Measurements from ENCODE around the gene SNX8. TPM values are rescaled to one million over a fixed set of nuclear protein-coding genes. Genes with fewer than 3 reads are reported as not detected.
A peak's percentile ranks its signal among the peaks of the same experiment; 100 is the strongest.

Gene SNX8
- total RNA-seq, 1 experiment from 2014 or later = 40.6 TPM

- no peaks in the 10 kb centered on the region for H3K9me3 ChIP-seq (ENCODE audit: control insufficient read depth, low read depth, low read length)
- no peak within 1 kb of the TSS for H2BK12ac ChIP-seq (ENCODE audit: insufficient read length, low read depth, low read length)
- Mint-ChIP-seq H3K27ac (peak within 1 kb of the TSS; percentile 80 to 92 (median 91)), H3K9me3 (no peaks in the 10 kb centered on the region), H3K4me1 (peaks cover 12% of the 10 kb centered on the region in 2 experiments), H3K4me3 (peak within 1 kb of the TSS; percentile 76 to 95), H3K36me3 (ENCODE audit: insufficient read depth in 1 of 3, low read depth in 3 of 3) (peaks cover 25 to 60% (median 50%) of the 10 kb centered on the region in 3 experiments), H3K27me3 (ENCODE audit: low read depth) (no peaks in the 10 kb centered on the region)
- peaks cover 5% of the 10 kb centered on the region; the same call in 1 of the 2 replicates for H3K79me2 ChIP-seq (ENCODE audit: insufficient read depth, low read length)
- peaks cover 13% of the 10 kb centered on the region for H3K23me2 ChIP-seq (ENCODE audit: insufficient read length, low read depth, low read length, poor library complexity, severe bottlenecking)
- peak within 1 kb of the TSS; percentile 32 for H2AFZ ChIP-seq (ENCODE audit: low read length)
- peak within 1 kb of the TSS; percentile 34 for H3K27ac ChIP-seq (ENCODE audit: insufficient read length, low read depth, low read length)
- H3K14ac ChIP-seq (ENCODE audit: insufficient read depth, low read length) = peak within 1 kb of the TSS; percentile 87
- H3K23ac ChIP-seq (ENCODE audit: insufficient read length, low read depth, low read length) = no peak within 1 kb of the TSS
- H4K8ac ChIP-seq (replicated peaks; ENCODE audit: insufficient read length, low read depth, low read length) = no peak within 1 kb of the TSS
- TF ChIP-seq, protein P1, sequence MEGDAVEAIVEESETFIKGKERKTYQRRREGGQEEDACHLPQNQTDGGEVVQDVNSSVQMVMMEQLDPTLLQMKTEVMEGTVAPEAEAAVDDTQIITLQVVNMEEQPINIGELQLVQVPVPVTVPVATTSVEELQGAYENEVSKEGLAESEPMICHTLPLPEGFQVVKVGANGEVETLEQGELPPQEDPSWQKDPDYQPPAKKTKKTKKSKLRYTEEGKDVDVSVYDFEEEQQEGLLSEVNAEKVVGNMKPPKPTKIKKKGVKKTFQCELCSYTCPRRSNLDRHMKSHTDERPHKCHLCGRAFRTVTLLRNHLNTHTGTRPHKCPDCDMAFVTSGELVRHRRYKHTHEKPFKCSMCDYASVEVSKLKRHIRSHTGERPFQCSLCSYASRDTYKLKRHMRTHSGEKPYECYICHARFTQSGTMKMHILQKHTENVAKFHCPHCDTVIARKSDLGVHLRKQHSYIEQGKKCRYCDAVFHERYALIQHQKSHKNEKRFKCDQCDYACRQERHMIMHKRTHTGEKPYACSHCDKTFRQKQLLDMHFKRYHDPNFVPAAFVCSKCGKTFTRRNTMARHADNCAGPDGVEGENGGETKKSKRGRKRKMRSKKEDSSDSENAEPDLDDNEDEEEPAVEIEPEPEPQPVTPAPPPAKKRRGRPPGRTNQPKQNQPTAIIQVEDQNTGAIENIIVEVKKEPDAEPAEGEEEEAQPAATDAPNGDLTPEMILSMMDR (conservative IDR thresholded peaks at IDR 0.05) = no peak
- peaks cover 12% of the 10 kb centered on the region for H3K79me1 ChIP-seq (ENCODE audit: insufficient read depth, low read depth, low read length, poor library complexity, severe bottlenecking)
- H3K4ac ChIP-seq (ENCODE audit: low read depth, low read length) = no peak within 1 kb of the TSS
- H2AK5ac ChIP-seq (ENCODE audit: insufficient read length, low read length) = no peak within 1 kb of the TSS
- no peak within 1 kb of the TSS for H2BK20ac ChIP-seq (ENCODE audit: low read depth, low read length, poor library complexity, severe bottlenecking)
- peak within 1 kb of the TSS; percentile 95 for H3K4me2 ChIP-seq (ENCODE audit: insufficient read depth, insufficient read length, low read length)
- no peaks in the 10 kb centered on the region for H3K27me3 ChIP-seq (ENCODE audit: insufficient read depth, low read length)
- no peak within 1 kb of the TSS for H3T11ph ChIP-seq (ENCODE audit: low read length)
- H3K4me1 ChIP-seq (ENCODE audit: insufficient read depth, low read length) = no peaks in the 10 kb centered on the region
- H3K56ac ChIP-seq (ENCODE audit: insufficient read length, low read depth, low read length) = no peak within 1 kb of the TSS
- H3K18ac ChIP-seq (ENCODE audit: insufficient read length, low read depth, low read length) = peak within 1 kb of the TSS; percentile 67
- no peak within 1 kb of the TSS for H2BK15ac ChIP-seq (ENCODE audit: low read depth, low read length)
- H3K9ac ChIP-seq (ENCODE audit: extremely low read depth, insufficient read length, low read length) = peak within 1 kb of the TSS; percentile 87
- DNase-seq = peak; percentile 89
- no peak within 1 kb of the TSS for H2BK5ac ChIP-seq (ENCODE audit: insufficient read length, low read length)
- no CpG with 5 or more reads among the region's 63 CpGs for WGBS (ENCODE audit: extremely low coverage, insufficient read length, low lambda C conversion rate)
- no peaks in the 10 kb centered on the region for H4K20me1 ChIP-seq (ENCODE audit: control insufficient read depth, insufficient read depth, insufficient read length)
- no peak within 1 kb of the TSS for H2BK120ac ChIP-seq (ENCODE audit: low read depth, low read length, poor library complexity, severe bottlenecking)
- no peak within 1 kb of the TSS for H4K91ac ChIP-seq (ENCODE audit: insufficient read length, low read depth, low read length)
- no peak within 1 kb of the TSS for H4K5ac ChIP-seq (ENCODE audit: insufficient read length, low read depth, low read length)
Measured at GRCh38 chr7:2232766-2233520, 81.3 kb downstream of the SNX8 start, which contains the start of gene MAD1L1. MAD1L1 (minus strand) TSS chr7:2232945; CDS start chr7:2230133, 2,812 bp downstream.

Data from H9 (cell line).